Effector memory CD4-positive, alpha-beta T cell (primary cell): ENCODE measurements around the gene KCNJ6.
"Not testable (repeated sequence)": the region's sequence is repeated elsewhere in the genome, so short reads cannot be mapped to it uniquely, and the experiment has no call there.

ENCODE experiments used
- DNase-seq, 3 donors: peaks; one replicate each; pipeline ENCODE4 v3.0.0-alpha.2; 2020
- H3K27ac ChIP-seq: 2 replicates; pipeline ENCODE4 v1.7.0; 2013; ENCODE audit warnings: mild to moderate bottlenecking, low read length, moderate library complexity; ENCODE audit not compliant: insufficient read depth, poor library complexity, severe bottlenecking
- H3K27me3 ChIP-seq: replicated peaks from 2 replicates; pipeline ENCODE4 v1.7.0; 2013; ENCODE audit warnings: mild to moderate bottlenecking, low read length; ENCODE audit not compliant: insufficient read depth, control insufficient read depth, poor library complexity, severe bottlenecking
- H3K36me3 ChIP-seq: 2 replicates; pipeline ENCODE4 v1.7.0; 2013; ENCODE audit warnings: mild to moderate bottlenecking, low read length, moderate library complexity; ENCODE audit not compliant: control insufficient read depth, insufficient read depth
- H3K4me1 ChIP-seq: 2 replicates; pipeline ENCODE4 v1.7.0; 2013; ENCODE audit warnings: low read length, mild to moderate bottlenecking; ENCODE audit not compliant: control insufficient read depth, insufficient read depth, poor library complexity, severe bottlenecking
- H3K4me3 ChIP-seq: 2 replicates; pipeline ENCODE4 v1.7.0; 2013; ENCODE audit warnings: low read length, low read depth, mild to moderate bottlenecking; ENCODE audit not compliant: insufficient read depth, poor library complexity, severe bottlenecking
- H3K9me3 ChIP-seq: 2 replicates; pipeline ENCODE4 v1.7.0; 2013; ENCODE audit warnings: mild to moderate bottlenecking, low read length, moderate library complexity; ENCODE audit not compliant: control insufficient read depth

The KCNJ6 gene

GRCh38 chr21:37936010-37936785, 19.9 kb upstream of the KCNJ6 start:
- H3K4me1 ChIP-seq: no peaks in the 10 kb centered on the region
- H3K27me3 ChIP-seq: no peaks in the 10 kb centered on the region
- no peaks in the 10 kb centered on the region for H3K36me3 ChIP-seq
- no peak for DNase-seq
- no peaks in the 10 kb centered on the region for H3K9me3 ChIP-seq
- no peak overlapping the region for H3K27ac ChIP-seq
- H3K4me3 ChIP-seq: no peak overlapping the region

GRCh38 chr21:37932936-37933335, 16.7 kb upstream of the KCNJ6 start:
- DNase-seq: no peak
- no peaks in the 10 kb centered on the region for H3K4me1 ChIP-seq
- no peaks in the 10 kb centered on the region for H3K9me3 ChIP-seq
- H3K27me3 ChIP-seq: no peaks in the 10 kb centered on the region
- no peak overlapping the region for H3K27ac ChIP-seq
- H3K36me3 ChIP-seq: no peaks in the 10 kb centered on the region
- no peak overlapping the region for H3K4me3 ChIP-seq

- no peak for DNase-seq
- no peak overlapping the region for H3K4me3 ChIP-seq
These were observed 11.5 kb upstream of the KCNJ6 start for GRCh38 chr21:37927711-37928110.

GRCh38 chr21:37921091-37921490, 4.8 kb upstream of the KCNJ6 start:
- H3K36me3 ChIP-seq: no peaks in the 10 kb centered on the region

More at GRCh38 chr21:37927711-37928110, 11.5 kb upstream of the KCNJ6 start:
- no peak overlapping the region for H3K27ac ChIP-seq
- H3K27me3 ChIP-seq: no peaks in the 10 kb centered on the region
- H3K36me3 ChIP-seq: no peaks in the 10 kb centered on the region
- H3K9me3 ChIP-seq: no peaks in the 10 kb centered on the region
- H3K4me1 ChIP-seq: no peaks in the 10 kb centered on the region

GRCh38 chr21:37920302-37920701, 4.0 kb upstream of the KCNJ6 start:
- not testable (repeated sequence) for H3K9me3 ChIP-seq, DNase-seq, H3K4me1 ChIP-seq, H3K4me3 ChIP-seq, H3K36me3 ChIP-seq, H3K27ac ChIP-seq
- peaks cover 19% of the 10 kb centered on the region for H3K27me3 ChIP-seq

More at GRCh38 chr21:37921091-37921490, 4.8 kb upstream of the KCNJ6 start:
- no peaks in the 10 kb centered on the region for H3K4me1 ChIP-seq
- H3K9me3 ChIP-seq: no peaks in the 10 kb centered on the region
- H3K27ac ChIP-seq: no peak overlapping the region
- peaks cover 11% of the 10 kb centered on the region for H3K27me3 ChIP-seq
- H3K4me3 ChIP-seq: no peak overlapping the region
- no peak for DNase-seq

- Histone ChIP-seq H3K36me3 (no peaks in the 10 kb centered on the region), H3K4me3 (no peak overlapping the region), H3K27me3 (peaks cover 22% of the 10 kb centered on the region), H3K4me1 (no peaks in the 10 kb centered on the region), H3K27ac (no peak overlapping the region), H3K9me3 (no peaks in the 10 kb centered on the region)
- no peak for DNase-seq
These were observed 1.4 kb upstream of the KCNJ6 start for GRCh38 chr21:37917612-37918011.

- DNase-seq: no peak
- Histone ChIP-seq H3K4me3 (no peak overlapping the region), H3K27me3 (peaks cover 22% of the 10 kb centered on the region), H3K27ac (no peak overlapping the region), H3K9me3 (no peaks in the 10 kb centered on the region), H3K4me1 (no peaks in the 10 kb centered on the region), H3K36me3 (no peaks in the 10 kb centered on the region)
These were observed 332 bp downstream of the KCNJ6 start for GRCh38 chr21:37915941-37916309.

- no peak overlapping the region for H3K27ac ChIP-seq
- H3K36me3 ChIP-seq: no peaks in the 10 kb centered on the region
- DNase-seq: no peak
- H3K27me3 ChIP-seq: peaks cover 22% of the 10 kb centered on the region
- H3K9me3 ChIP-seq: no peaks in the 10 kb centered on the region
- no peaks in the 10 kb centered on the region for H3K4me1 ChIP-seq
- no peak overlapping the region for H3K4me3 ChIP-seq
These were observed 753 bp downstream of the KCNJ6 start for GRCh38 chr21:37915497-37915911.

GRCh38 chr21:37912616-37913015, 3.6 kb downstream of the KCNJ6 start:
- no peak for DNase-seq
- H3K4me3 ChIP-seq: no peak overlapping the region
- H3K36me3 ChIP-seq: no peaks in the 10 kb centered on the region
- H3K9me3 ChIP-seq: no peaks in the 10 kb centered on the region
- H3K27ac ChIP-seq: no peak overlapping the region
- no peaks in the 10 kb centered on the region for H3K4me1 ChIP-seq
- peaks cover 22% of the 10 kb centered on the region for H3K27me3 ChIP-seq

- Histone ChIP-seq H3K9me3 (no peaks in the 10 kb centered on the region), H3K4me1 (no peaks in the 10 kb centered on the region), H3K36me3 (no peaks in the 10 kb centered on the region), H3K4me3 (no peak overlapping the region), H3K27ac (no peak overlapping the region), H3K27me3 (no peaks in the 10 kb centered on the region)
- DNase-seq: no peak
These were observed 6.3 kb downstream of the KCNJ6 start for GRCh38 chr21:37909936-37910335.
